ENCODE results near the gene C10orf95.

GRCh38 chr10:102412293-102412692 is 39.0 kb downstream of the C10orf95 start:
- TF ChIP-seq CTCF (IDR thresholded peaks at IDR 0.05) (no peak), POLR2AphosphoS5 (IDR thresholded peaks at IDR 0.05; ENCODE audit: low read depth, low read length) (no peak), TCF7L2 (IDR thresholded peaks at IDR 0.05; ENCODE audit: low read depth, low read length) (no peak), REST (IDR thresholded peaks at IDR 0.05; ENCODE audit: insufficient read depth in 1 of 2, low read depth in 2 of 2, low read length in 1 of 2) (no peak)

Data from Panc1 (cell line).